ENCODE measurements around the gene CDH23. TPM values are rescaled to one million over a fixed set of nuclear protein-coding genes. Genes with fewer than 3 reads are reported as not detected.

CDH23 gene
- total and polyA plus RNA-seq, 2 donors from 2014 or later, result 1.1 to 6.4 TPM

GRCh38 chr10:71433768-71434744 is 37.3 kb downstream of the CDH23 start:
- Histone ChIP-seq H3K27ac (ENCODE audit: low read depth in 2 of 2, low read length in 2 of 2) (no peak overlapping the region), H3K27me3 (ENCODE audit: control insufficient read depth, insufficient read depth, low read length) (no peaks in the 10 kb centered on the region), H3K36me3 (ENCODE audit: control insufficient read depth in 2 of 3, insufficient read depth in 3 of 3, low read length in 3 of 3) (no peaks in the 10 kb centered on the region), H3K4me3 (ENCODE audit: low read length in 3 of 3) (no peak overlapping the region), H3K9ac (ENCODE audit: low read length in 3 of 3) (no peak overlapping the region), H3K4me1 (ENCODE audit: control insufficient read depth in 2 of 3, insufficient read depth in 2 of 3, low read depth in 1 of 3, low read length in 3 of 3) (peaks cover 0 to 3% (median 0%) of the 10 kb centered on the region in 3 donors), H3K9me3 (ENCODE audit: control insufficient read depth in 2 of 3, insufficient read depth in 1 of 3, low read length in 3 of 3) (no peaks in the 10 kb centered on the region)
- DNase-seq, result peak in 1 of 5 donors; percentile 27
- TF ChIP-seq CTCF (IDR thresholded peaks at IDR 0.05; ENCODE audit: borderline replicate concordance, extremely low read depth, insufficient read depth), result no peak
- FAIRE-seq, result no peak
- intact Hi-C loops (cut with DNase I), result no loop called here

GRCh38 chr10:71434760-71435394 is 38.2 kb downstream of the CDH23 start:
- DNase-seq (peak in 1 of 5 donors; percentile 21), FAIRE-seq (no peak)
- Histone ChIP-seq H3K27me3 (ENCODE audit: control insufficient read depth, insufficient read depth, low read length) (no peaks in the 10 kb centered on the region), H3K4me1 (ENCODE audit: control insufficient read depth in 2 of 3, insufficient read depth in 2 of 3, low read depth in 1 of 3, low read length in 3 of 3) (peaks cover 0 to 3% (median 0%) of the 10 kb centered on the region in 3 donors), H3K9ac (ENCODE audit: low read length in 3 of 3) (no peak overlapping the region), H3K9me3 (ENCODE audit: control insufficient read depth in 2 of 3, insufficient read depth in 1 of 3, low read length in 3 of 3) (no peaks in the 10 kb centered on the region), H3K27ac (ENCODE audit: low read depth in 2 of 2, low read length in 2 of 2) (no peak overlapping the region), H3K36me3 (ENCODE audit: control insufficient read depth in 2 of 3, insufficient read depth in 3 of 3, low read length in 3 of 3) (no peaks in the 10 kb centered on the region), H3K4me3 (ENCODE audit: low read length in 3 of 3) (no peak overlapping the region)
- TF ChIP-seq CTCF (IDR thresholded peaks at IDR 0.05; ENCODE audit: borderline replicate concordance, extremely low read depth, insufficient read depth), result no peak
- intact Hi-C loops (cut with DNase I), result no loop called here

- DNase-seq, result peak in 1 of 5 donors; percentile 16
Observed at GRCh38 chr10:71435571-71436267, 39.0 kb downstream of the CDH23 start.

More at GRCh38 chr10:71435571-71436267, 39.0 kb downstream of the CDH23 start:
- no peaks in the 10 kb centered on the region for H3K27me3 ChIP-seq (ENCODE audit: control insufficient read depth, insufficient read depth, low read length)
- intact Hi-C loops (cut with DNase I), result no loop called here
- H3K4me1 ChIP-seq (ENCODE audit: control insufficient read depth in 2 of 3, insufficient read depth in 2 of 3, low read depth in 1 of 3, low read length in 3 of 3), result peaks cover 0 to 3% (median 0%) of the 10 kb centered on the region in 3 donors
- no peak for FAIRE-seq
- TF ChIP-seq CTCF (IDR thresholded peaks at IDR 0.05; ENCODE audit: borderline replicate concordance, extremely low read depth, insufficient read depth), result no peak
- H3K9me3 ChIP-seq (ENCODE audit: control insufficient read depth in 2 of 3, insufficient read depth in 1 of 3, low read length in 3 of 3), result no peaks in the 10 kb centered on the region
- H3K36me3 ChIP-seq (ENCODE audit: control insufficient read depth in 2 of 3, insufficient read depth in 3 of 3, low read length in 3 of 3), result no peaks in the 10 kb centered on the region
- no peak overlapping the region for H3K9ac ChIP-seq (ENCODE audit: low read length in 3 of 3)
- no peak overlapping the region for H3K27ac ChIP-seq (ENCODE audit: low read depth in 2 of 2, low read length in 2 of 2)
- no peak overlapping the region for H3K4me3 ChIP-seq (ENCODE audit: low read length in 3 of 3)

Measured in kidney (tissue), 14 donors.